Neutrophil (primary cell): Measurements from ENCODE around the gene YIF1B.
A peak's percentile ranks its signal among the peaks of the same experiment; 100 is the strongest.

ENCODE experiments used
- H3K27ac ChIP-seq: fragments of 200-600 bp; sonication (generic); 2 replicates; pipeline ENCODE4 v1.5.1; 2016; ENCODE audit warnings: mild to moderate bottlenecking, moderate library complexity
- H3K27me3 ChIP-seq: fragments of 200-600 bp; sonication (generic); 2 replicates; pipeline ENCODE4 v1.6.0; 2016; ENCODE audit warnings: mild to moderate bottlenecking
- H3K36me3 ChIP-seq: fragments of 200-600 bp; sonication (generic); 2 replicates; pipeline ENCODE4 v1.5.1; 2017
- H3K4me1 ChIP-seq, 2 experiments: fragments of 200-600 bp in 1 of 2; sonication (generic) in 1 of 2; 1 replicate in 1 of 2; 2 replicates in 1 of 2; pipeline versions ENCODE4 v1.5.1 to v1.6.1; 2013 to 2016; ENCODE audit warnings: low read depth in 1 of 2, low read length in 1 of 2, mild to moderate bottlenecking in 1 of 2, moderate library complexity in 1 of 2; ENCODE audit not compliant: control insufficient read depth in 1 of 2, insufficient read depth in 1 of 2
- H3K4me3 ChIP-seq, 2 experiments: fragments of 200-600 bp in 1 of 2; sonication (generic) in 1 of 2; 1 replicate in 1 of 2; 2 replicates in 1 of 2; pipeline ENCODE4 v1.5.1; 2013 to 2016; ENCODE audit warnings: low read depth in 1 of 2, low read length in 1 of 2, mild to moderate bottlenecking in 1 of 2, moderate library complexity in 1 of 2
- H3K9me3 ChIP-seq: fragments of 200-600 bp; sonication (generic); 2 replicates; pipeline ENCODE4 v1.5.1; 2016
- CTCF ChIP-seq: fragments of 200-600 bp; sonication (generic); IDR thresholded peaks from 2 replicates; pipeline ENCODE4 v1.5.1; 2016; ENCODE audit warnings: antibody characterized with exemption

The YIF1B gene

GRCh38 chr19:38319421-38320258 is 3.9 kb upstream of the YIF1B start, which contains the start of gene KCNK6:
KCNK6 (plus strand) TSS chr19:38319845; CDS start chr19:38319951, 106 bp downstream.
- peak within 1 kb of the TSS; percentile 80 to 89 for H3K4me3 ChIP-seq

DNA sequence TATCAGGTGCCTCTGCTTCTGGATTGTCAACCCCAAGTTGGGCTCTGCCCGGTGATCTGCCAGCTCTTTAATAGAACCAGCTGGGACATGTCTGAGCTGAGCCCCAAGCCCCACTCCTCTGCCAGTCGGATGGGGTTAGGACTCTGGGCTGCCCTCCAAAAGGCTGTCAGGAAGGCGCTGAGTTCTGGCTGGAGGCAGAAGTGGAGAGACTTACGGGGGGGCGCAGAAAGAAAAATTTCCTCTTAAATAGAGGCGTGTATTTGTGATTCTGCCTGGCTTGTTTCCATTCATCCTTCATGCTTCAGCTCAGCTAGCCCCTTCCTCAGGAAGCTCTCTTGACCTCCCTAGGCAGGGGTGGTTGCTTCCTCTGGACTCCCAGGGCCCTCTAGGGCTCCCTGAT is 2.9 kb upstream of the YIF1B start:
- peak overlapping the region in 1 of 2 experiments; percentile 89 for H3K4me3 ChIP-seq
- peaks cover 61 to 69% of the 10 kb centered on the region in 2 experiments for H3K4me1 ChIP-seq
- no peaks in the 10 kb centered on the region for H3K9me3 ChIP-seq
- peak overlapping the region; percentile 97 for H3K27ac ChIP-seq
- H3K36me3 ChIP-seq: no peaks in the 10 kb centered on the region
- no peaks in the 10 kb centered on the region for H3K27me3 ChIP-seq
- no peak for TF ChIP-seq CTCF

More at GRCh38 chr19:38319421-38320258, 3.9 kb upstream of the YIF1B start, which contains the start of gene KCNK6:
- H3K9me3 ChIP-seq: no peaks in the 10 kb centered on the region
- H3K27me3 ChIP-seq: no peaks in the 10 kb centered on the region
- peaks cover 6% of the 10 kb centered on the region for H3K36me3 ChIP-seq
- H3K4me1 ChIP-seq: peaks cover 61 to 69% of the 10 kb centered on the region in 2 experiments
- TF ChIP-seq CTCF: no peak
- peak within 1 kb of the TSS; percentile 97 for H3K27ac ChIP-seq

GRCh38 chr19:38317104-38317612 is 1.4 kb upstream of the YIF1B start:
- H3K27ac ChIP-seq: peak overlapping the region; percentile 97
- H3K36me3 ChIP-seq: no peaks in the 10 kb centered on the region
- TF ChIP-seq CTCF: no peak
- H3K4me3 ChIP-seq: peak overlapping the region; percentile 72 to 77
- H3K4me1 ChIP-seq: peaks cover 69 to 84% of the 10 kb centered on the region in 2 experiments
- H3K9me3 ChIP-seq: no peaks in the 10 kb centered on the region
- H3K27me3 ChIP-seq: no peaks in the 10 kb centered on the region

- Histone ChIP-seq H3K9me3 (no peaks in the 10 kb centered on the region), H3K27me3 (no peaks in the 10 kb centered on the region), H3K27ac (peak overlapping the region; percentile 97), H3K4me3 (peak overlapping the region; percentile 72 to 77), H3K36me3 (no peaks in the 10 kb centered on the region), H3K4me1 (peaks cover 67 to 83% of the 10 kb centered on the region in 2 experiments)
- TF ChIP-seq CTCF: no peak
Measured at GRCh38 chr19:38316477-38317067, 825 bp upstream of the YIF1B start.

- no peak for TF ChIP-seq CTCF
- Histone ChIP-seq H3K27ac (no peak overlapping the region), H3K36me3 (peaks cover 35% of the 10 kb centered on the region), H3K4me3 (no peak overlapping the region), H3K27me3 (no peaks in the 10 kb centered on the region), H3K9me3 (no peaks in the 10 kb centered on the region), H3K4me1 (peaks cover 15 to 27% of the 10 kb centered on the region in 2 experiments)
Measured at GRCh38 chr19:38310986-38311385, 4.8 kb downstream of the YIF1B start.
